ENCODE data around the gene ZBTB5. TPM values are rescaled to one million over a fixed set of nuclear protein-coding genes. Genes with fewer than 3 reads are reported as not detected.
"Not testable (repeated sequence)": the region's sequence is repeated elsewhere in the genome, so short reads cannot be mapped to it uniquely, and the experiment has no call there.

Gene ZBTB5
- total RNA-seq, 1 donor from 2014 or later: 9.2 TPM

GRCh38 chr9:37471942-37472684 lies 6.9 kb upstream of the ZBTB5 start:
- Histone ChIP-seq H3K36me3 (no peaks in the 10 kb centered on the region), H3K4me1 (peaks cover 12% of the 10 kb centered on the region), H3K9me3 (peaks cover 9% of the 10 kb centered on the region), H3K27me3 (ENCODE audit: low read depth) (no peaks in the 10 kb centered on the region), H3K4me3 (peak overlapping the region; percentile 45), H3K27ac (peak overlapping the region; percentile 82)
- no peak for DNase-seq
- TF ChIP-seq CTCF (IDR thresholded peaks at IDR 0.05): no peak
- peak; percentile 85 to 94 for ATAC-seq
- intact Hi-C loops (cut with DNase I): no loop called here

GRCh38 chr9:37468620-37469019 lies 3.4 kb upstream of the ZBTB5 start:
- H3K27ac ChIP-seq: no peak overlapping the region
- H3K9me3 ChIP-seq: no peaks in the 10 kb centered on the region
- no peak for TF ChIP-seq CTCF (IDR thresholded peaks at IDR 0.05)
- H3K27me3 ChIP-seq (ENCODE audit: low read depth): no peaks in the 10 kb centered on the region
- ATAC-seq (no peak), DNase-seq (no peak)
- H3K4me3 ChIP-seq: no peak overlapping the region
- no peaks in the 10 kb centered on the region for H3K36me3 ChIP-seq
- intact Hi-C loops (cut with DNase I): no loop called here
- H3K4me1 ChIP-seq: peaks cover 21% of the 10 kb centered on the region

GRCh38 chr9:37467530-37467929 lies 2.3 kb upstream of the ZBTB5 start:
- ATAC-seq; H3K9me3 ChIP-seq; H3K36me3 ChIP-seq; H3K27me3 ChIP-seq (ENCODE audit: low read depth); H3K4me3 ChIP-seq; H3K27ac ChIP-seq; DNase-seq; intact Hi-C loops (cut with DNase I): not testable (repeated sequence)
- H3K4me1 ChIP-seq: peaks cover 29% of the 10 kb centered on the region

GRCh38 chr9:37466037-37466709 lies 923 bp upstream of the ZBTB5 start:
- ATAC-seq (peak; percentile 7 to 43), DNase-seq (peak; percentile 75)
- H3K9me3 ChIP-seq: no peaks in the 10 kb centered on the region
- no peak for TF ChIP-seq CTCF (IDR thresholded peaks at IDR 0.05)
- peak overlapping the region; percentile 99 for H3K27ac ChIP-seq
- peaks cover 33% of the 10 kb centered on the region for H3K4me1 ChIP-seq
- no peaks in the 10 kb centered on the region for H3K27me3 ChIP-seq (ENCODE audit: low read depth)
- H3K4me3 ChIP-seq: peak overlapping the region; percentile 89
- intact Hi-C loops (cut with DNase I): no loop called here
- H3K36me3 ChIP-seq: no peaks in the 10 kb centered on the region

GRCh38 chr9:37464426-37465248 lies 613 bp downstream of the ZBTB5 start:
- Histone ChIP-seq H3K9me3 (no peaks in the 10 kb centered on the region), H3K27ac (peak overlapping the region; percentile 99), H3K36me3 (no peaks in the 10 kb centered on the region), H3K27me3 (ENCODE audit: low read depth) (no peaks in the 10 kb centered on the region), H3K4me3 (peak overlapping the region; percentile 89), H3K4me1 (peaks cover 35% of the 10 kb centered on the region)
- ATAC-seq (peak; percentile 67 to 74), DNase-seq (peak; percentile 89)
- no peak for TF ChIP-seq CTCF (IDR thresholded peaks at IDR 0.05)
- intact Hi-C loops (cut with DNase I): no loop called here
